ENCODE measurements around the gene ZCCHC7. TPM values are rescaled to one million over a fixed set of nuclear protein-coding genes. Genes with fewer than 3 reads are reported as not detected.

Gene ZCCHC7
- total and polyA plus RNA-seq, 10 of the 15 experiments (the other 5 are each of a cell fraction or from before 2014, with no cell fraction given), result 42.9 to 178 (median 53.3) TPM

DNA sequence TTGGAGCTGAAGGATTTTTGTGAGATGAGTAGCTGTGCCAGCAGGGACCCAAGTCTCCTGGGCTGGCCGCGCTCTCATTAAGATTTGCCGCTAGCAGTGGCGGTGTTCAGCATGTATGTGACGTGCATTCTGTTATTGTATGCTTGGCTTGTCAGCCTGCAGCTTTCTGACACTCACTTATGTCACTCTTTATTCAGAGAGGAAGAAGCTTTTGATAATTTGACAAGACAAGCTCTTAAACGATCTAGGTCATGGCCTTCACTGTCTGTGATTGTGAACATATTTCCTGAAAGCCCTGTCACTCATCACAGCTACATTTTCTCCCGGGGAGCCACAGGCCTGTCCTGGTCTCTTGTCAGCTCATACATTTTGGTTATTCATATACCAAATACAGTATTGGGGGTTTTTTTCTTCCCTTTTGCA, 203.9 kb downstream of the ZCCHC7 start (continued):
- TF ChIP-seq RUNX3 (IDR thresholded peaks at IDR 0.05; ENCODE audit: low read length), result no peak
- TF ChIP-seq, protein P1, sequence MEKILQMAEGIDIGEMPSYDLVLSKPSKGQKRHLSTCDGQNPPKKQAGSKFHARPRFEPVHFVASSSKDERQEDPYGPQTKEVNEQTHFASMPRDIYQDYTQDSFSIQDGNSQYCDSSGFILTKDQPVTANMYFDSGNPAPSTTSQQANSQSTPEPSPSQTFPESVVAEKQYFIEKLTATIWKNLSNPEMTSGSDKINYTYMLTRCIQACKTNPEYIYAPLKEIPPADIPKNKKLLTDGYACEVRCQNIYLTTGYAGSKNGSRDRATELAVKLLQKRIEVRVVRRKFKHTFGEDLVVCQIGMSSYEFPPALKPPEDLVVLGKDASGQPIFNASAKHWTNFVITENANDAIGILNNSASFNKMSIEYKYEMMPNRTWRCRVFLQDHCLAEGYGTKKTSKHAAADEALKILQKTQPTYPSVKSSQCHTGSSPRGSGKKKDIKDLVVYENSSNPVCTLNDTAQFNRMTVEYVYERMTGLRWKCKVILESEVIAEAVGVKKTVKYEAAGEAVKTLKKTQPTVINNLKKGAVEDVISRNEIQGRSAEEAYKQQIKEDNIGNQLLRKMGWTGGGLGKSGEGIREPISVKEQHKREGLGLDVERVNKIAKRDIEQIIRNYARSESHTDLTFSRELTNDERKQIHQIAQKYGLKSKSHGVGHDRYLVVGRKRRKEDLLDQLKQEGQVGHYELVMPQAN (conservative IDR thresholded peaks at IDR 0.05), result no peak
- TF ChIP-seq, protein P2, sequence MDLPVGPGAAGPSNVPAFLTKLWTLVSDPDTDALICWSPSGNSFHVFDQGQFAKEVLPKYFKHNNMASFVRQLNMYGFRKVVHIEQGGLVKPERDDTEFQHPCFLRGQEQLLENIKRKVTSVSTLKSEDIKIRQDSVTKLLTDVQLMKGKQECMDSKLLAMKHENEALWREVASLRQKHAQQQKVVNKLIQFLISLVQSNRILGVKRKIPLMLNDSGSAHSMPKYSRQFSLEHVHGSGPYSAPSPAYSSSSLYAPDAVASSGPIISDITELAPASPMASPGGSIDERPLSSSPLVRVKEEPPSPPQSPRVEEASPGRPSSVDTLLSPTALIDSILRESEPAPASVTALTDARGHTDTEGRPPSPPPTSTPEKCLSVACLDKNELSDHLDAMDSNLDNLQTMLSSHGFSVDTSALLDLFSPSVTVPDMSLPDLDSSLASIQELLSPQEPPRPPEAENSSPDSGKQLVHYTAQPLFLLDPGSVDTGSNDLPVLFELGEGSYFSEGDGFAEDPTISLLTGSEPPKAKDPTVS (IDR thresholded peaks at IDR 0.05; ENCODE audit: low read depth, low read length), result no peak
- TF ChIP-seq HDAC2 (IDR thresholded peaks at IDR 0.05), result no peak
- no peak for TF ChIP-seq EGR1 (IDR thresholded peaks at IDR 0.05; ENCODE audit: borderline replicate concordance in 1 of 2, low read depth in 2 of 2, low read length in 2 of 2)
- TF ChIP-seq, protein P3, sequence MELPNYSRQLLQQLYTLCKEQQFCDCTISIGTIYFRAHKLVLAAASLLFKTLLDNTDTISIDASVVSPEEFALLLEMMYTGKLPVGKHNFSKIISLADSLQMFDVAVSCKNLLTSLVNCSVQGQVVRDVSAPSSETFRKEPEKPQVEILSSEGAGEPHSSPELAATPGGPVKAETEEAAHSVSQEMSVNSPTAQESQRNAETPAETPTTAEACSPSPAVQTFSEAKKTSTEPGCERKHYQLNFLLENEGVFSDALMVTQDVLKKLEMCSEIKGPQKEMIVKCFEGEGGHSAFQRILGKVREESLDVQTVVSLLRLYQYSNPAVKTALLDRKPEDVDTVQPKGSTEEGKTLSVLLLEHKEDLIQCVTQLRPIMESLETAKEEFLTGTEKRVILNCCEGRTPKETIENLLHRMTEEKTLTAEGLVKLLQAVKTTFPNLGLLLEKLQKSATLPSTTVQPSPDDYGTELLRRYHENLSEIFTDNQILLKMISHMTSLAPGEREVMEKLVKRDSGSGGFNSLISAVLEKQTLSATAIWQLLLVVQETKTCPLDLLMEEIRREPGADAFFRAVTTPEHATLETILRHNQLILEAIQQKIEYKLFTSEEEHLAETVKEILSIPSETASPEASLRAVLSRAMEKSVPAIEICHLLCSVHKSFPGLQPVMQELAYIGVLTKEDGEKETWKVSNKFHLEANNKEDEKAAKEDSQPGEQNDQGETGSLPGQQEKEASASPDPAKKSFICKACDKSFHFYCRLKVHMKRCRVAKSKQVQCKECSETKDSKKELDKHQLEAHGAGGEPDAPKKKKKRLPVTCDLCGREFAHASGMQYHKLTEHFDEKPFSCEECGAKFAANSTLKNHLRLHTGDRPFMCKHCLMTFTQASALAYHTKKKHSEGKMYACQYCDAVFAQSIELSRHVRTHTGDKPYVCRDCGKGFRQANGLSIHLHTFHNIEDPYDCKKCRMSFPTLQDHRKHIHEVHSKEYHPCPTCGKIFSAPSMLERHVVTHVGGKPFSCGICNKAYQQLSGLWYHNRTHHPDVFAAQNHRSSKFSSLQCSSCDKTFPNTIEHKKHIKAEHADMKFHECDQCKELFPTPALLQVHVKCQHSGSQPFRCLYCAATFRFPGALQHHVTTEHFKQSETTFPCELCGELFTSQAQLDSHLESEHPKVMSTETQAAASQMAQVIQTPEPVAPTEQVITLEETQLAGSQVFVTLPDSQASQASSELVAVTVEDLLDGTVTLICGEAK (IDR thresholded peaks at IDR 0.05; ENCODE audit: borderline replicate concordance), result peak; percentile 22; the same call in 1 of the 2 replicates
- TF ChIP-seq BACH1 (IDR thresholded peaks at IDR 0.05; ENCODE audit: borderline replicate concordance), result no peak
- no peak for TF ChIP-seq ZNF384 (IDR thresholded peaks at IDR 0.05; ENCODE audit: borderline replicate concordance, low read depth, low read length)
- no peak for TF ChIP-seq CBFB (IDR thresholded peaks at IDR 0.05; ENCODE audit: low read depth)
- TF ChIP-seq POLR2AphosphoS5 (IDR thresholded peaks at IDR 0.05; ENCODE audit: low read length), result no peak
- TF ChIP-seq RB1 (IDR thresholded peaks at IDR 0.05; ENCODE audit: borderline replicate concordance), result no peak
- TF ChIP-seq SRF (IDR thresholded peaks at IDR 0.05; ENCODE audit: low read depth in 2 of 2, low read length in 2 of 2), result no peak
- no peak for TF ChIP-seq HDAC6 (IDR thresholded peaks at IDR 0.05; ENCODE audit: unreplicated experiment)
- TF ChIP-seq NFXL1 (IDR thresholded peaks at IDR 0.05; ENCODE audit: borderline replicate concordance), result no peak
- TF ChIP-seq, protein P4, sequence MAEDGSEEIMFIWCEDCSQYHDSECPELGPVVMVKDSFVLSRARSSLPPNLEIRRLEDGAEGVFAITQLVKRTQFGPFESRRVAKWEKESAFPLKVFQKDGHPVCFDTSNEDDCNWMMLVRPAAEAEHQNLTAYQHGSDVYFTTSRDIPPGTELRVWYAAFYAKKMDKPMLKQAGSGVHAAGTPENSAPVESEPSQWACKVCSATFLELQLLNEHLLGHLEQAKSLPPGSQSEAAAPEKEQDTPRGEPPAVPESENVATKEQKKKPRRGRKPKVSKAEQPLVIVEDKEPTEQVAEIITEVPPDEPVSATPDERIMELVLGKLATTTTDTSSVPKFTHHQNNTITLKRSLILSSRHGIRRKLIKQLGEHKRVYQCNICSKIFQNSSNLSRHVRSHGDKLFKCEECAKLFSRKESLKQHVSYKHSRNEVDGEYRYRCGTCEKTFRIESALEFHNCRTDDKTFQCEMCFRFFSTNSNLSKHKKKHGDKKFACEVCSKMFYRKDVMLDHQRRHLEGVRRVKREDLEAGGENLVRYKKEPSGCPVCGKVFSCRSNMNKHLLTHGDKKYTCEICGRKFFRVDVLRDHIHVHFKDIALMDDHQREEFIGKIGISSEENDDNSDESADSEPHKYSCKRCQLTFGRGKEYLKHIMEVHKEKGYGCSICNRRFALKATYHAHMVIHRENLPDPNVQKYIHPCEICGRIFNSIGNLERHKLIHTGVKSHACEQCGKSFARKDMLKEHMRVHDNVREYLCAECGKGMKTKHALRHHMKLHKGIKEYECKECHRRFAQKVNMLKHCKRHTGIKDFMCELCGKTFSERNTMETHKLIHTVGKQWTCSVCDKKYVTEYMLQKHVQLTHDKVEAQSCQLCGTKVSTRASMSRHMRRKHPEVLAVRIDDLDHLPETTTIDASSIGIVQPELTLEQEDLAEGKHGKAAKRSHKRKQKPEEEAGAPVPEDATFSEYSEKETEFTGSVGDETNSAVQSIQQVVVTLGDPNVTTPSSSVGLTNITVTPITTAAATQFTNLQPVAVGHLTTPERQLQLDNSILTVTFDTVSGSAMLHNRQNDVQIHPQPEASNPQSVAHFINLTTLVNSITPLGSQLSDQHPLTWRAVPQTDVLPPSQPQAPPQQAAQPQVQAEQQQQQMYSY (CRISPR knock-in tag; IDR thresholded peaks at IDR 0.05), result no peak
- TF ChIP-seq IRF4 (IDR thresholded peaks at IDR 0.05; ENCODE audit: low read depth, low read length), result no peak
- no peak for TF ChIP-seq BCL11A (IDR thresholded peaks at IDR 0.05; ENCODE audit: low read depth, low read length)
- TF ChIP-seq TARDBP (IDR thresholded peaks at IDR 0.05; ENCODE audit: borderline replicate concordance), result no peak
- TF ChIP-seq ZNF622 (IDR thresholded peaks at IDR 0.05), result no peak
- no peak for TF ChIP-seq NFYA (IDR thresholded peaks at IDR 0.05; ENCODE audit: borderline replicate concordance, low read depth, low read length)
- TF ChIP-seq STAT3 (IDR thresholded peaks at IDR 0.05; ENCODE audit: low read depth, low read length), result no peak

Measured in GM12878 (cell line).